ENCODE data around the gene PDILT. TPM values are rescaled to one million over a fixed set of nuclear protein-coding genes. Genes with fewer than 3 reads are reported as not detected.

PDILT gene
- total RNA-seq, 1 experiment from 2014 or later: not detected

GRCh38 chr16:20409398-20410120 is 5.0 kb upstream of the PDILT start, which contains the start of gene ACSM5:
TSS of gene ACSM5 (plus strand) at chr16:20409534. CDS start at chr16:20411485, 1,951 bp downstream.
- Histone ChIP-seq H3K27me3 (replicated peaks; ENCODE audit: control insufficient read depth, insufficient read depth, low read length) (no peaks in the 10 kb centered on the region), H3K4me3 (ENCODE audit: low read depth, low read length) (no peak within 1 kb of the TSS)
- TF ChIP-seq, protein P1, sequence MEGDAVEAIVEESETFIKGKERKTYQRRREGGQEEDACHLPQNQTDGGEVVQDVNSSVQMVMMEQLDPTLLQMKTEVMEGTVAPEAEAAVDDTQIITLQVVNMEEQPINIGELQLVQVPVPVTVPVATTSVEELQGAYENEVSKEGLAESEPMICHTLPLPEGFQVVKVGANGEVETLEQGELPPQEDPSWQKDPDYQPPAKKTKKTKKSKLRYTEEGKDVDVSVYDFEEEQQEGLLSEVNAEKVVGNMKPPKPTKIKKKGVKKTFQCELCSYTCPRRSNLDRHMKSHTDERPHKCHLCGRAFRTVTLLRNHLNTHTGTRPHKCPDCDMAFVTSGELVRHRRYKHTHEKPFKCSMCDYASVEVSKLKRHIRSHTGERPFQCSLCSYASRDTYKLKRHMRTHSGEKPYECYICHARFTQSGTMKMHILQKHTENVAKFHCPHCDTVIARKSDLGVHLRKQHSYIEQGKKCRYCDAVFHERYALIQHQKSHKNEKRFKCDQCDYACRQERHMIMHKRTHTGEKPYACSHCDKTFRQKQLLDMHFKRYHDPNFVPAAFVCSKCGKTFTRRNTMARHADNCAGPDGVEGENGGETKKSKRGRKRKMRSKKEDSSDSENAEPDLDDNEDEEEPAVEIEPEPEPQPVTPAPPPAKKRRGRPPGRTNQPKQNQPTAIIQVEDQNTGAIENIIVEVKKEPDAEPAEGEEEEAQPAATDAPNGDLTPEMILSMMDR (IDR thresholded peaks at IDR 0.05; ENCODE audit: insufficient read depth in 1 of 2, low read depth in 1 of 2, low read length in 1 of 2, severe bottlenecking in 1 of 2, unreplicated experiment in 1 of 2): no peak

DNA sequence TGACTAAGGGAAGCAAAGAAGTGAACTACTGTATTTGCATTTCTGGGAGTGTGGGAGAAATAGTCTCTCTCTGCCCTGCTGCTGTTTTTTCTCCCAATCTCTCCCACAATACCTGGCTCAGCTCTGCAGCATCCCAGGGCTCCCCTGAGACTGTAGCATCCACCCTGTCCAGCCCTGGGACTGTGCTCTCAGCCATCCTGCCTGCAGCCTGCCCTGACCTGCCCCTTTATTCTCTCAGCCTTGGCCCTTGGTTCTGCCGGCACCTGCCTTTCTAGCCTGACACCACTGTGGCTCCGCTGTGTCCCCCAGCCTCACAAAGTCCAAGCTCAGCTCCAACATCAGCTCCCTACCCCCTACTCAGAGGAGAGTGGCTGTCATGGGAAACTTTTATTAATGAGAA is 1.9 kb downstream of the PDILT start:
- ChIA-PET POLR2A (no interaction called here), CTCF (no interaction called here)
- no peak overlapping the region for H3K27ac Mint-ChIP-seq (ENCODE audit: unreplicated experiment)
- Histone ChIP-seq H3K36me3 (ENCODE audit: control insufficient read depth, insufficient read depth, low read length) (no peaks in the 10 kb centered on the region), H3K4me1 (no peaks in the 10 kb centered on the region), H3K9me3 (no peaks in the 10 kb centered on the region), H3K27me3 (replicated peaks; ENCODE audit: control insufficient read depth, insufficient read depth, low read length) (no peaks in the 10 kb centered on the region), H3K4me3 (ENCODE audit: low read depth, low read length) (no peak overlapping the region)
- no peaks in the 10 kb centered on the region for H3K4me1 Mint-ChIP-seq (ENCODE audit: low read depth, unreplicated experiment)
- H3K27me3 Mint-ChIP-seq (ENCODE audit: insufficient read depth, unreplicated experiment): peaks cover 4% of the 10 kb centered on the region
- intact Hi-C loops (cut with micrococcal nuclease; ENCODE audit: unreplicated experiment): no loop called here
- no peaks in the 10 kb centered on the region for H3K36me3 Mint-ChIP-seq (ENCODE audit: insufficient read depth, unreplicated experiment)
- H3K9me3 Mint-ChIP-seq (ENCODE audit: unreplicated experiment): no peaks in the 10 kb centered on the region
- TF ChIP-seq, protein P1 (IDR thresholded peaks at IDR 0.05; ENCODE audit: insufficient read depth in 1 of 2, low read depth in 1 of 2, low read length in 1 of 2, severe bottlenecking in 1 of 2, unreplicated experiment in 1 of 2): no peak
- BruUV-seq (replicated peaks): no TSS peak
- no peak for DNase-seq
- no peak overlapping the region for H3K4me3 Mint-ChIP-seq (ENCODE audit: unreplicated experiment)

More at GRCh38 chr16:20409398-20410120, 5.0 kb upstream of the PDILT start, which contains the start of gene ACSM5:
- Mint-ChIP-seq H3K4me3 (ENCODE audit: unreplicated experiment) (no peak within 1 kb of the TSS), H3K36me3 (ENCODE audit: insufficient read depth, unreplicated experiment) (no peaks in the 10 kb centered on the region), H3K27ac (ENCODE audit: unreplicated experiment) (no peak within 1 kb of the TSS), H3K27me3 (ENCODE audit: insufficient read depth, unreplicated experiment) (peaks cover 8% of the 10 kb centered on the region), H3K4me1 (ENCODE audit: low read depth, unreplicated experiment) (no peaks in the 10 kb centered on the region), H3K9me3 (ENCODE audit: unreplicated experiment) (no peaks in the 10 kb centered on the region)
- ChIA-PET POLR2A (no interaction called here), CTCF (no interaction called here)
- Histone ChIP-seq H3K36me3 (ENCODE audit: control insufficient read depth, insufficient read depth, low read length) (no peaks in the 10 kb centered on the region), H3K9me3 (no peaks in the 10 kb centered on the region), H3K4me1 (no peaks in the 10 kb centered on the region)
- DNase-seq: no peak
- intact Hi-C loops (cut with micrococcal nuclease; ENCODE audit: unreplicated experiment): no loop called here
- BruUV-seq (replicated peaks): no TSS peak

DNA sequence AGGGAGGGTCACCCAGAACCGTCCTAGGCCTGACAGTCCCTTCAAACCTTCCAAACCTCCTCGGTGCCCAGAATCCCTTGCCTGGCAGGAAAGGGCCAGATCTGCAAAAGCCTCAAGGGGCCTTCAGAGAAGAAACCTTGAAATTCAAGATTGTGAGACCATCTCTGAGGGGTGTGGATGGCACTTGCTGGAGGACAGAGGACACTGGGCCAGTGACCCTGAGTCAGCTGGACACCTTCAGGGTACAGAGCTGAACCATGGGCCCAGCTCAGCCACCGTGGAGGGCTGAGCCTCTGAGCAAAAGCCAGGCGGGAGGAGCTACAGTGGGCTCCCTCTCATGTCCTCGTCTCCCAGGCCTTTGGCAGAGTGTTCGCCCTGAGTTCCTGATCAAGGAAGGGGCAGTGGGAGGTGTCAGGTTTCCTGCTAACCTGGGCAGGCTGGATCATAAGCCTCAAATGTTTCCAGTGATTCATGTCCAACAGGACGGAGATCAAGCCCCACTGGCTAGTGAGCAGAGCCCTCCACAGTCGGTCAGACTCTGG is 3.0 kb downstream of the PDILT start:
- Histone ChIP-seq H3K36me3 (ENCODE audit: control insufficient read depth, insufficient read depth, low read length) (no peaks in the 10 kb centered on the region), H3K4me1 (no peaks in the 10 kb centered on the region), H3K27me3 (replicated peaks; ENCODE audit: control insufficient read depth, insufficient read depth, low read length) (no peaks in the 10 kb centered on the region), H3K9me3 (no peaks in the 10 kb centered on the region), H3K4me3 (ENCODE audit: low read depth, low read length) (no peak overlapping the region)
- intact Hi-C loops (cut with micrococcal nuclease; ENCODE audit: unreplicated experiment): no loop called here
- BruUV-seq (replicated peaks): no TSS peak
- TF ChIP-seq, protein P1 (IDR thresholded peaks at IDR 0.05; ENCODE audit: insufficient read depth in 1 of 2, low read depth in 1 of 2, low read length in 1 of 2, severe bottlenecking in 1 of 2, unreplicated experiment in 1 of 2): no peak
- DNase-seq: no peak
- Mint-ChIP-seq H3K27me3 (ENCODE audit: insufficient read depth, unreplicated experiment) (peaks cover 4% of the 10 kb centered on the region), H3K27ac (ENCODE audit: unreplicated experiment) (no peak overlapping the region), H3K36me3 (ENCODE audit: insufficient read depth, unreplicated experiment) (no peaks in the 10 kb centered on the region), H3K4me3 (ENCODE audit: unreplicated experiment) (no peak overlapping the region), H3K9me3 (ENCODE audit: unreplicated experiment) (no peaks in the 10 kb centered on the region), H3K4me1 (ENCODE audit: low read depth, unreplicated experiment) (no peaks in the 10 kb centered on the region)
- POLR2A ChIA-PET: no interaction called here
- CTCF ChIA-PET: no interaction called here
